Keratinocyte (primary cell): ENCODE data around the gene KRTAP25-1. TPM values are rescaled to one million over a fixed set of nuclear protein-coding genes. Genes with fewer than 3 reads are reported as not detected.
A peak's percentile ranks its signal among the peaks of the same experiment; 100 is the strongest.

Experiments
- DNase-seq: peaks from one replicate; pipeline ENCODE4 v3.0.0-alpha.2; 2011; ENCODE audit warnings: low read depth, missing footprints, low spot score
- FAIRE-seq: peaks from 2 replicates; lab custom pipeline; 2011; peaks lifted over from hg19 to GRCh38; lab: Jason Lieb, UNC
- H2AFZ ChIP-seq: 2 replicates; pipeline ENCODE4 v1.6.0; 2012; ENCODE audit warnings: low read length, control low read depth, inconsistent platforms; ENCODE audit not compliant: control insufficient read depth
- H3K27ac ChIP-seq: 2 replicates; pipeline ENCODE4 v1.5.1; 2011; ENCODE audit warnings: low read length; ENCODE audit not compliant: control insufficient read depth, insufficient read depth
- H3K27me3 ChIP-seq: 3 replicates; pipeline ENCODE4 v1.6.0; 2011; ENCODE audit warnings: low read length; ENCODE audit not compliant: control insufficient read depth, insufficient read depth; ENCODE audit errors: extremely low read depth
- H3K36me3 ChIP-seq, 2 experiments: 2 replicates in 1 of 2; 3 replicates in 1 of 2; pipeline ENCODE4 v1.5.1; 2011; ENCODE audit warnings: low read length in 2 of 2, mild to moderate bottlenecking in 1 of 2; ENCODE audit not compliant: control insufficient read depth in 2 of 2, insufficient read depth in 2 of 2; ENCODE audit errors: extremely low read depth in 1 of 2
- H3K4me1 ChIP-seq: 3 replicates; pipeline ENCODE4 v1.5.1; 2011; ENCODE audit warnings: low read length; ENCODE audit not compliant: control insufficient read depth, insufficient read depth; ENCODE audit errors: extremely low read depth
- H3K4me2 ChIP-seq: 3 replicates; pipeline ENCODE4 v1.6.0; 2011; ENCODE audit warnings: low read depth, low read length; ENCODE audit not compliant: control insufficient read depth, insufficient read depth; ENCODE audit errors: extremely low read depth
- H3K4me3 ChIP-seq, 3 experiments: fragments of 200-600 bp in 1 of 3; sonication (generic) in 1 of 3; 2 replicates in 2 of 3; 3 replicates in 1 of 3; pipeline ENCODE4 v1.5.1; 2011 to 2016; ENCODE audit warnings: low read length in 3 of 3, mild to moderate bottlenecking in 3 of 3, control low read depth in 2 of 3, inconsistent platforms in 1 of 3, low read depth in 1 of 3, mixed read lengths in 1 of 3, mixed run types in 1 of 3, moderate library complexity in 1 of 3; ENCODE audit not compliant: control insufficient read depth in 2 of 3, insufficient read depth in 2 of 3; ENCODE audit errors: extremely low read depth in 1 of 3
- H3K79me2 ChIP-seq: 2 replicates; pipeline ENCODE4 v1.6.0; 2012; ENCODE audit warnings: low read length; ENCODE audit not compliant: control insufficient read depth, insufficient read depth
- H3K9ac ChIP-seq: 3 replicates; pipeline ENCODE4 v1.6.0; 2011; ENCODE audit warnings: low read length; ENCODE audit not compliant: control insufficient read depth, insufficient read depth; ENCODE audit errors: extremely low read depth
- H3K9me1 ChIP-seq: 3 replicates; pipeline ENCODE4 v1.6.0; 2011; ENCODE audit warnings: low read length; ENCODE audit not compliant: control insufficient read depth, insufficient read depth; ENCODE audit errors: extremely low read depth
- H3K9me3 ChIP-seq: 2 replicates; pipeline ENCODE4 v1.5.1; 2012; ENCODE audit warnings: low read depth, low read length; ENCODE audit not compliant: control insufficient read depth
- H4K20me1 ChIP-seq: 3 replicates; pipeline ENCODE4 v1.6.0; 2011; ENCODE audit warnings: low read length; ENCODE audit not compliant: control insufficient read depth, insufficient read depth; ENCODE audit errors: extremely low read depth
- CTCF ChIP-seq, 3 experiments: IDR thresholded peaks in 1 of 3; conservative IDR thresholded peaks in 1 of 3; optimal IDR thresholded peaks in 1 of 3; 2 replicates in 2 of 3; 3 replicates in 1 of 3; pipeline versions ENCODE3 to v1.5.1; 2011; ENCODE audit warnings: low read length in 3 of 3, mild to moderate bottlenecking in 3 of 3, moderate library complexity in 2 of 3, control low read depth in 1 of 3, inconsistent platforms in 1 of 3; ENCODE audit not compliant: insufficient read depth in 2 of 3; ENCODE audit errors: extremely low read depth in 1 of 3
- EZH2 ChIP-seq: IDR thresholded peaks from one replicate; pipeline ENCODE4 v1.6.1; 2012; ENCODE audit warnings: inconsistent platforms, mild to moderate bottlenecking, low read length, moderate library complexity
- dilution Hi-C: fragments of 300-500 bp; cut with MboI; formaldehyde crosslinking; loops from one replicate; pipeline ENCODE4 v1.7.0; 2020; ENCODE audit warnings: low sequenced_read_pairs; ENCODE audit not compliant: extremely low pct_ligation_motif_present
- polyA plus RNA-seq, 5 experiments: library from polyadenylated mRNA; depleted of rRNA in 3 of 5; stranded (reverse) in 3 of 5; stranded (forward) in 1 of 5; unstranded in 1 of 5; fragments of >200 nt; gene quantifications; 1 replicate in 1 of 5; 2 replicates in 3 of 5; 3 replicates in 1 of 5; pipeline versions ENCODE4 v1.2.1 to v1.2.3, GENCODE V29; 2011 to 2012; ENCODE audit warnings: missing spikeins in 2 of 5, low read depth in 1 of 5, low replicate concordance in 1 of 5

Gene KRTAP25-1
- polyA plus RNA-seq, 1 donor (not counting 4 experiments of a cell fraction or from before 2014, with no cell fraction given) = not detected

- Histone ChIP-seq H3K4me1 (peaks cover 7% of the 10 kb centered on the region), H3K9me1 (no peaks in the 10 kb centered on the region), H3K27me3 (no peaks in the 10 kb centered on the region), H3K4me2 (no peak overlapping the region), H3K27ac (no peak overlapping the region), H3K9ac (no peak overlapping the region), H3K9me3 (no peaks in the 10 kb centered on the region), H3K79me2 (no peaks in the 10 kb centered on the region), H2AFZ (no peak overlapping the region), H4K20me1 (no peaks in the 10 kb centered on the region), H3K36me3 (no peaks in the 10 kb centered on the region), H3K4me3 (no peak overlapping the region)
- no peak for DNase-seq
- dilution Hi-C loops = no loop called here
- FAIRE-seq = no peak
- TF ChIP-seq EZH2 (no peak), CTCF (optimal IDR thresholded peaks at IDR 0.05 in 1 of 3, IDR thresholded peaks at IDR 0.05 in 1 of 3, conservative IDR thresholded peaks at IDR 0.05 in 1 of 3; ENCODE audit: extremely low read depth in 1 of 3, insufficient read depth in 2 of 3, low read length in 3 of 3) (no peak)
Observed at GRCh38 chr21:30332681-30333080, 43.4 kb upstream of the KRTAP25-1 start.

- DNase-seq = no peak
- peak; percentile 13 for FAIRE-seq
Observed at GRCh38 chr21:30329203-30329875, 40.0 kb upstream of the KRTAP25-1 start.

More at GRCh38 chr21:30329203-30329875, 40.0 kb upstream of the KRTAP25-1 start:
- dilution Hi-C loops = no loop called here
- no peaks in the 10 kb centered on the region for H3K79me2 ChIP-seq
- H3K9me3 ChIP-seq = no peaks in the 10 kb centered on the region
- no peaks in the 10 kb centered on the region for H3K36me3 ChIP-seq
- no peaks in the 10 kb centered on the region for H3K9me1 ChIP-seq
- no peaks in the 10 kb centered on the region for H3K27me3 ChIP-seq
- H3K4me3 ChIP-seq = peak overlapping the region in 1 of 3 experiments; percentile 2
- H3K4me1 ChIP-seq = peaks cover 7% of the 10 kb centered on the region
- TF ChIP-seq CTCF (optimal IDR thresholded peaks at IDR 0.05 in 1 of 3, IDR thresholded peaks at IDR 0.05 in 1 of 3, conservative IDR thresholded peaks at IDR 0.05 in 1 of 3; ENCODE audit: extremely low read depth in 1 of 3, insufficient read depth in 2 of 3, low read length in 3 of 3) (no peak), EZH2 (no peak)
- peak overlapping the region; percentile 38 for H2AFZ ChIP-seq
- no peak overlapping the region for H3K9ac ChIP-seq
- no peaks in the 10 kb centered on the region for H4K20me1 ChIP-seq
- H3K4me2 ChIP-seq = peak overlapping the region; percentile 64
- no peak overlapping the region for H3K27ac ChIP-seq
